Measurements from ENCODE around the gene MYO3A.
"Not testable (repeated sequence)": the region's sequence is repeated elsewhere in the genome, so short reads cannot be mapped to it uniquely, and the experiment has no call there.

MYO3A gene

GRCh38 chr10:26052326-26052725 is 118.3 kb downstream of the MYO3A start:
- in situ Hi-C loops (cut with MboI; ENCODE audit: low pct_unique_long_range_greater_than_20kb, low sequenced_read_pairs), result no loop called here

GRCh38 chr10:26057466-26057865 is 123.4 kb downstream of the MYO3A start:
- DNase-seq, result no peak
- in situ Hi-C loops (cut with MboI; ENCODE audit: low pct_unique_long_range_greater_than_20kb, low sequenced_read_pairs), result no loop called here

More at GRCh38 chr10:26052326-26052725, 118.3 kb downstream of the MYO3A start:
- DNase-seq, result no peak

GRCh38 chr10:26064106-26064505 is 130.1 kb downstream of the MYO3A start:
- DNase-seq, result no peak
- in situ Hi-C loops (cut with MboI; ENCODE audit: low pct_unique_long_range_greater_than_20kb, low sequenced_read_pairs), result no loop called here

- no peak for DNase-seq
Observed at GRCh38 chr10:26067680-26068079, 133.7 kb downstream of the MYO3A start.

GRCh38 chr10:26080971-26081370 is 146.9 kb downstream of the MYO3A start:
- not testable (repeated sequence) for DNase-seq

More at GRCh38 chr10:26067680-26068079, 133.7 kb downstream of the MYO3A start:
- in situ Hi-C loops (cut with MboI; ENCODE audit: low pct_unique_long_range_greater_than_20kb, low sequenced_read_pairs), result no loop called here

GRCh38 chr10:26081459-26081858 is 147.4 kb downstream of the MYO3A start:
- in situ Hi-C loops (cut with MboI; ENCODE audit: low pct_unique_long_range_greater_than_20kb, low sequenced_read_pairs), result no loop called here
- no peak for DNase-seq

More at GRCh38 chr10:26080971-26081370, 146.9 kb downstream of the MYO3A start:
- in situ Hi-C loops (cut with MboI; ENCODE audit: low pct_unique_long_range_greater_than_20kb, low sequenced_read_pairs), result not testable (repeated sequence)

GRCh38 chr10:26085549-26085948 is 151.5 kb downstream of the MYO3A start:
- no peak for DNase-seq
- in situ Hi-C loops (cut with MboI; ENCODE audit: low pct_unique_long_range_greater_than_20kb, low sequenced_read_pairs), result no loop called here

- DNase-seq, result no peak
- in situ Hi-C loops (cut with MboI; ENCODE audit: low pct_unique_long_range_greater_than_20kb, low sequenced_read_pairs), result no loop called here
Observed at GRCh38 chr10:26087666-26088065, 153.6 kb downstream of the MYO3A start.

- in situ Hi-C loops (cut with MboI; ENCODE audit: low pct_unique_long_range_greater_than_20kb, low sequenced_read_pairs), result no loop called here
- DNase-seq, result no peak
Observed at GRCh38 chr10:26090026-26090425, 156.0 kb downstream of the MYO3A start.

GRCh38 chr10:26090762-26091161 is 156.7 kb downstream of the MYO3A start:
- in situ Hi-C loops (cut with MboI; ENCODE audit: low pct_unique_long_range_greater_than_20kb, low sequenced_read_pairs), result no loop called here
- DNase-seq, result no peak

- in situ Hi-C loops (cut with MboI; ENCODE audit: low pct_unique_long_range_greater_than_20kb, low sequenced_read_pairs), result no loop called here
- DNase-seq, result no peak
Observed at GRCh38 chr10:26093229-26093628, 159.2 kb downstream of the MYO3A start.

GRCh38 chr10:26095781-26096180 is 161.8 kb downstream of the MYO3A start:
- no peak for DNase-seq
- in situ Hi-C loops (cut with MboI; ENCODE audit: low pct_unique_long_range_greater_than_20kb, low sequenced_read_pairs), result no loop called here

GRCh38 chr10:26097549-26097948 is 163.5 kb downstream of the MYO3A start:
- in situ Hi-C loops (cut with MboI; ENCODE audit: low pct_unique_long_range_greater_than_20kb, low sequenced_read_pairs); DNase-seq: not testable (repeated sequence)

- in situ Hi-C loops (cut with MboI; ENCODE audit: low pct_unique_long_range_greater_than_20kb, low sequenced_read_pairs), result no loop called here
- DNase-seq, result no peak
Observed at GRCh38 chr10:26112532-26112931, 178.5 kb downstream of the MYO3A start.

GRCh38 chr10:26138613-26139012 is 204.6 kb downstream of the MYO3A start:
- in situ Hi-C loops (cut with MboI; ENCODE audit: low pct_unique_long_range_greater_than_20kb, low sequenced_read_pairs), result no loop called here
- DNase-seq, result no peak

GRCh38 chr10:26156019-26156418 is 222.0 kb downstream of the MYO3A start:
- in situ Hi-C loops (cut with MboI; ENCODE audit: low pct_unique_long_range_greater_than_20kb, low sequenced_read_pairs), result no loop called here
- DNase-seq, result no peak

- in situ Hi-C loops (cut with MboI; ENCODE audit: low pct_unique_long_range_greater_than_20kb, low sequenced_read_pairs), result no loop called here
Observed at GRCh38 chr10:26157734-26158133, 223.7 kb downstream of the MYO3A start.

GRCh38 chr10:26169466-26169865 is 235.4 kb downstream of the MYO3A start:
- DNase-seq, result no peak
- in situ Hi-C loops (cut with MboI; ENCODE audit: low pct_unique_long_range_greater_than_20kb, low sequenced_read_pairs), result no loop called here

More at GRCh38 chr10:26157734-26158133, 223.7 kb downstream of the MYO3A start:
- DNase-seq, result peak; percentile 11

GRCh38 chr10:26172131-26172530 is 238.1 kb downstream of the MYO3A start:
- in situ Hi-C loops (cut with MboI; ENCODE audit: low pct_unique_long_range_greater_than_20kb, low sequenced_read_pairs), result no loop called here
- DNase-seq, result no peak

GRCh38 chr10:26173837-26174236 is 239.8 kb downstream of the MYO3A start:
- no peak for DNase-seq
- in situ Hi-C loops (cut with MboI; ENCODE audit: low pct_unique_long_range_greater_than_20kb, low sequenced_read_pairs), result no loop called here

- in situ Hi-C loops (cut with MboI; ENCODE audit: low pct_unique_long_range_greater_than_20kb, low sequenced_read_pairs), result no loop called here
- DNase-seq, result no peak
Observed at GRCh38 chr10:26177341-26177740, 243.3 kb downstream of the MYO3A start.

GRCh38 chr10:26194275-26194674 is 260.2 kb downstream of the MYO3A start:
- in situ Hi-C loops (cut with MboI; ENCODE audit: low pct_unique_long_range_greater_than_20kb, low sequenced_read_pairs), result no loop called here
- no peak for DNase-seq
